Fibroblast of pulmonary artery (primary cell): ENCODE measurements around the gene AKTIP.
"Not testable (repeated sequence)": the region's sequence is repeated elsewhere in the genome, so short reads cannot be mapped to it uniquely, and the experiment has no call there.

Experiments
- DNase-seq: peaks from one replicate; pipeline ENCODE4 v3.0.0-alpha.2; 2010; ENCODE audit warnings: low read depth
- H3K4me3 ChIP-seq: replicated peaks from 2 replicates; pipeline ENCODE4 v1.5.1; 2011; ENCODE audit warnings: low read depth, mild to moderate bottlenecking, control low read depth, low read length, moderate library complexity
- TF ChIP-seq, protein P1 (sequence below): IDR thresholded peaks from 2 replicates; pipeline ENCODE4 v1.5.1; 2011; ENCODE audit warnings: mild to moderate bottlenecking, control low read depth, low read length, inconsistent platforms; ENCODE audit errors: missing control alignments

The AKTIP gene

DNA sequence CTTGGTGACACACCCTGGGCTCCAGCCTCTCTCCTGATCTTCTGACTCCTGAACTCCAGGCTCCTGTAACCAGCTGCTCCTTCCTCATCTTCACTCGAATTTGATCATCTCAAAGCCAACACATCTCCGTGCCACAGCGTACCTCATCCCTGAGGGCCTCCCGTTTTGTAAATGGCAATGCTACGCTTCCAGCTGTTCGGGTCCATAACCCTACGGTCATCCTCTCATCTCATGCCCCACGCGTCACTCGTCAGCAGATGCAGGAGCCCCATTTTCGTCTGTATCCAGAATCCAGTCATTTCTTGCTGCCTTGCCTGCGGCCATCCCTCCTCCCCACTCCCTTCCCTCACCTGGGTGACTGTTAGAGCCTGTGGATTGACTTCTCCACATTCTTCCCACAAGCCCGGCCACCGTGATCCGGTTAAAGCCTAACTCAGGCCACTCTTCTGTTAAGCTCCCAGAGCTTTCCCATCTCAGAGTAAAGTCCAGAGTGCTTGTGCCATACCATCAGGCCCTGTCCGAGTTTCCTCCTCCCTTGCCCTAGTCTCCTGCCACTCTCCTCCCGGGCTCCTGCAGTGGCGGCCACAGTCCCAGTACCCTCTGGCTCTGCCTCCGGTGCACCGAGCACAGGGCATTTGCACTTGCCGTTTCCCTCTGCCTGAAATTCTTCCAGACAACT lies 20.3 kb upstream of the AKTIP start:
- TF ChIP-seq, protein P1, sequence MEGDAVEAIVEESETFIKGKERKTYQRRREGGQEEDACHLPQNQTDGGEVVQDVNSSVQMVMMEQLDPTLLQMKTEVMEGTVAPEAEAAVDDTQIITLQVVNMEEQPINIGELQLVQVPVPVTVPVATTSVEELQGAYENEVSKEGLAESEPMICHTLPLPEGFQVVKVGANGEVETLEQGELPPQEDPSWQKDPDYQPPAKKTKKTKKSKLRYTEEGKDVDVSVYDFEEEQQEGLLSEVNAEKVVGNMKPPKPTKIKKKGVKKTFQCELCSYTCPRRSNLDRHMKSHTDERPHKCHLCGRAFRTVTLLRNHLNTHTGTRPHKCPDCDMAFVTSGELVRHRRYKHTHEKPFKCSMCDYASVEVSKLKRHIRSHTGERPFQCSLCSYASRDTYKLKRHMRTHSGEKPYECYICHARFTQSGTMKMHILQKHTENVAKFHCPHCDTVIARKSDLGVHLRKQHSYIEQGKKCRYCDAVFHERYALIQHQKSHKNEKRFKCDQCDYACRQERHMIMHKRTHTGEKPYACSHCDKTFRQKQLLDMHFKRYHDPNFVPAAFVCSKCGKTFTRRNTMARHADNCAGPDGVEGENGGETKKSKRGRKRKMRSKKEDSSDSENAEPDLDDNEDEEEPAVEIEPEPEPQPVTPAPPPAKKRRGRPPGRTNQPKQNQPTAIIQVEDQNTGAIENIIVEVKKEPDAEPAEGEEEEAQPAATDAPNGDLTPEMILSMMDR = no peak
- H3K4me3 ChIP-seq = no peak overlapping the region
- no peak for DNase-seq

DNA sequence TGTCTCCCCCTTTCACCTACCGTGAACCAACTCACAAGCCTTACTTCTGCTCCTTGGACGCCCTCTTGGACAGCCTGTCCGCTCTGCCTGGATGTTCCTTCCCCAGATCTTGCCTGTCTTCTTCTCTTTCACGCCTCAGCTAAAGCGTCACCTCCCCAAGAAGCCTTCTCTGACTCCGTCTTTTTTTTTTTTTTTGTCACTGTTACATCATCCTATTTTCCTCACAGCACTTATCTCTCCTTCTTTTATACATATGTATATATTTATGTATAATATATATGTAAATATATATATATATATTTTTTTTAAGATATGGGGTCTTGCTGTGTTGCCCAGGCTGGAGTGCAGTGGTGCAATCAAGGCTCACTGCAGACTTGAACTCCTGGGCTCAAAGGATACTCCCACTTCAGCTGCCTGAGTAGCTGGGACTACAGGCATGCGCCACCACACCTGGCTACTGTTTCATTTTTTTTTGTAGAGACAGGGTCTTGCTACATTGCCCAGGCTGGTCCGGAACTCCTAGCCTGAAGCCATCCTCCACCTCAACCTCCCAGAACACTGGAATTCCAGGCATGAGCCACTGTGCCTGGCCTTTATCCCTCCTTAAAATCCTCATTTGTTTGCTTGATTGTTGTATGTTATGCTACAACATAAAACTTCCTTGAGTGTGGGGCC lies 16.5 kb upstream of the AKTIP start:
- no peak for DNase-seq
- H3K4me3 ChIP-seq = no peak overlapping the region
- TF ChIP-seq, protein P1 = no peak

DNA sequence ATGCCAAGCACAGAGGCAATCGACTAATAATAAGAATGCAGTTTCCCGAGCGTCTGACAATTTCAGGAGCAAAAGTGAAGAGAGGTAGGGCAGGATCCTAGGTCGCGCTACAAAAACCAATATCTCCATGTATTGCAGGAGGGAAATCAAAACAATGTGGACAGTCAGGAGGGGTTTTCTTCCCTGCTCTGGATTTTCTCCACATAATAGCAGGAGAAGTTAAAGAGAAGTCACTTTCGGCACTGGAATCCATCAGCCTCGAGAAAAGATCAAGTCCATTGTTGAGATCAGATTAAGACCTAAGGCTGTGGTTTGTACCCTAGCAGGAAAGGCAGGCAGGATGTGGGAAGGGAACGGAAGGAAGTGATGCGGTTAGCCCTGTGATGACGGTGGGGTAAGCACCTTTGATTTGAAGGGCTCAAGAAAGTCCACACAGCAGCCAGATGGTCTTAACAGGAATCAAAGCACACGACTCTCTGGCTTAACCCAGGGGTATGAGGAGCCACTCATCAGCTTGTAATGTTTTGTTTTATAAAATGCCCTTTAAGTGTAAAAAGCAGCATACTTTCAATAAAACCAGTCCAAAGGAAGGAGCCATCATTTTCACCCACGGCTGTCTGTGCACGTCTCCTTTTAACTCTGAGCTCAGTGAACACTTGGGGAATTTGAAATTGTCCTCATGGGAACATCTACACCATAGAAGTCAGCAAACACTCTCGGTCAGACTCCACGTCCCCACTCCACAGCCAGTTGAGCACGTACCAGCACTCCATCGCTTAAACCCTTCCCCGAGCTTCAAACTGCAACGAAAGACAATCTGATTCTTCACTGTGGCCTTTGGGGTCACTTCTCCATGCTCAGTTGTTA lies 15.8 kb upstream of the AKTIP start:
- no peak overlapping the region for H3K4me3 ChIP-seq
- DNase-seq = peak; percentile 95
- TF ChIP-seq, protein P1 = no peak

DNA sequence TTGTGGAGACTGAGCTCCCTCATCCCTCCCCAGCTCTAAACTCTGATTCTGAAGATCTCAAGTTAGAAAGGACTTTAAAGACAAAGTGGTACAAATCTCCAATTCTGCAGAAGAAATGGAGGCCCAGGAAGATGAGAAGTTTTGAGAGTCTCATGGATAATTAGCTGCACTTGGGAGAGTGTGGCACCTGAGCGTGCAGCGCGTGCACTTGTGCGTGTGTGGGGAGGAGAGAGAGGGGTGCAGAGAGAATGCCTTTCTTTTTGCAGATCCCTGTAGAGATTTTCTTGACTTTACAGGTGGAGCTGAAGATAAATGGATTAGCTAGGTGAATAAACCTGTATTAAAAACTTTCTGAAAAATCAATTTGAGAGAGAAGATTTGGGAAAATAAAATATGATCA lies 14.8 kb upstream of the AKTIP start:
- TF ChIP-seq, protein P1 = no peak
- H3K4me3 ChIP-seq = no peak overlapping the region
- DNase-seq = no peak

DNA sequence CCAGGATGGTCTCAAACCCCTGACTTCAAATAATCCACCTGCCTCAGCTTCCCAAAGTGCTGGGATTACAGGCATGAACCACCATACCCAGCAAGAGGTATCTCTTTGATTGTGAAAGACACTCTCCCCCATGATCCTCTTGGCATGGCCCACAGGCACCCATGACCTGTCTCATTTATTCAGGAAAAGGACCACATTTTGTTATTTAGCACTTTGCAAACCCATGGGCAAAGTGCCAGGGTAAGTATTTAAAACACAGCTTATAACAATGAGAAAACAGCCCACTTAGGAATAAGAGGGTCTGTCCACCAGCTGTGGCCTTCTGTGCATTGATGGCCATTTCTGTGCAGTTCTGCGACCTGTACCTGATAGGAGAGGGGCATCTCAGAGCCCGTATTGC lies 12.8 kb upstream of the AKTIP start:
- DNase-seq = peak; percentile 20
- TF ChIP-seq, protein P1 = no peak
- no peak overlapping the region for H3K4me3 ChIP-seq

DNA sequence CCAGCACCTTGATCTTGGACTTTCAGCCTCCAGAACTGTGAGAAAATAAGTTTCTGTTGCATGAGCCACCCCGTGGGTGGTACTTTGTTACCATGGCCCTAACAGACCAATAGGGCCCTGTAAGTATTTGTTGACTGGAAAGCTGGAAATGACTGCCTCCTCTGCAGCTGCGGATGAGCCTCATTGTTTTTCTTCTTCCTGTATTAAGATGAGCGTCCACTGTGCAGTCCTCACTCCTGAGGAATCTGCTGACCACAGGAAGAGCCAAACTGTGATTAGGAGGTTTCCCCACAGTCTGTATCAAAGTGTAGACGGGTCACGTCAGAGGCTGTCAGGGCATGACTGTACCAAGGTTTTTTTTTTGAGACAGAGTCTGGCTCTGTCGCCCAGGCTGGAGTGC lies 12.2 kb upstream of the AKTIP start:
- H3K4me3 ChIP-seq = no peak overlapping the region
- TF ChIP-seq, protein P1 = no peak
- peak; percentile 93 for DNase-seq

DNA sequence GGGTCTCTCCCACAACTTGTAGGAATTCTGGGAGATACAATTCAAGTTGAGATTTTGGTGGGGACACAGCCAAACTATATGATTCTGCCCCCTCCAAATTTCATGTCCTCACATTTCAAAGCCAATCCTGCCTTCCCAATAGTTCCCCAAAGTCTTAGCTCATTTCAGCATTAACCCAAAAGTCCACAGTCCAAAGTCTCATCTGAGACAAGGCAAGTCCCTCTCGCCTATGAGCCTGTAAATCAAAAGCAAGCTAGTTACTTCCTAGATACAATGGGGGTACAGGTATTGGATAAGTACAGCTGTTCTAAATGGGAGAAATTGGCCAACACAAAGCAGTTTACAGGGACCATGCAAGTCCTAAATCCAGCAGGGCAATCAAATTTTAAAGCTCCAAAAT lies 9.8 kb upstream of the AKTIP start:
- not testable (repeated sequence) for H3K4me3 ChIP-seq, DNase-seq
